PC-3 (cell line): ENCODE measurements around the gene TMEM126A.

Source experiments
- EZH2 ChIP-seq: fragments of 300-600 bp; sonication (generic); IDR thresholded peaks from one replicate; pipeline ENCODE4 v1.6.1; 2017; ENCODE audit warnings: antibody characterized with exemption, mild to moderate bottlenecking, low read length; ENCODE audit not compliant: unreplicated experiment
- EZH2phosphoT487 ChIP-seq: fragments of 300-600 bp; sonication (generic); IDR thresholded peaks from 2 replicates; pipeline ENCODE4 v1.6.1; 2018; ENCODE audit warnings: mild to moderate bottlenecking, antibody characterized with exemption, low read length, borderline replicate concordance
- TF ChIP-seq, protein P1 (sequence below): fragments of 300-600 bp; sonication (generic); conservative IDR thresholded peaks from 2 replicates; pipeline ENCODE4 v1.5.1; 2017; ENCODE audit warnings: antibody characterized with exemption, low read depth, mild to moderate bottlenecking, low read length

DNA sequence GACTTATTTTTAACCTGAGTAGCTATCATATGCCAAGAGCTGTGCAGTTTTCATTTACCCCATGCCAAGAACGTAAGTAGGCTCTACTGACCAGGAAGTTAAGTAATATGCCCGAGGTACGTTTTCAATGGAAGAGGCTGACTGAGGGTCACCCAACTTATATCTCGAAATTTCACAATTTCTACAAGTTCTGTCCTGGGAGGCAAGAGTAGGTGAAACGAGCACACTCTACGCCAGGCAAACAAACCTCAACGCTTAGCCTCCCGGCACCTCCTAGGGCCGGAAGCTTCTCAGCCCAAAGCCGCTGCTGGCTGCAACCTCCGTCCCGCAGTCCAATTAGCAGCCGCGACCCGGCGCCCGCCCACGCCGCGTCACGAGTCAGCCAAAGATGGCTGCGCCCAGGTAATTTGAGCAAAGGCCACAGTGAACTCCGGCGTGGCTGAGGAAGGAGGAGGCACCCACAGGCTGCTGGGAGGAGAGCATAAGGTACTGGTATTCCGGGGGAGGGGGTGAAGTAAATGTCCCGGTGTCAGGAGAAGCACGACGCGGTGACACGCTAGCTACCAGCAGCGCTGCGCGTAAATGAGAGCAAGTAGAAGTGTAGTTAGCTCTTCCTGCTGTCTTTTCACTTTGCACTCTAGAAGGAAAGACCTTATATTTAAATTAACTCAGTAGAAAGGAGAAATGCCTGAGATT, at the start of gene TMEM126A:
- TF ChIP-seq EZH2 (no peak), EZH2phosphoT487 (no peak)
- TF ChIP-seq, protein P1, sequence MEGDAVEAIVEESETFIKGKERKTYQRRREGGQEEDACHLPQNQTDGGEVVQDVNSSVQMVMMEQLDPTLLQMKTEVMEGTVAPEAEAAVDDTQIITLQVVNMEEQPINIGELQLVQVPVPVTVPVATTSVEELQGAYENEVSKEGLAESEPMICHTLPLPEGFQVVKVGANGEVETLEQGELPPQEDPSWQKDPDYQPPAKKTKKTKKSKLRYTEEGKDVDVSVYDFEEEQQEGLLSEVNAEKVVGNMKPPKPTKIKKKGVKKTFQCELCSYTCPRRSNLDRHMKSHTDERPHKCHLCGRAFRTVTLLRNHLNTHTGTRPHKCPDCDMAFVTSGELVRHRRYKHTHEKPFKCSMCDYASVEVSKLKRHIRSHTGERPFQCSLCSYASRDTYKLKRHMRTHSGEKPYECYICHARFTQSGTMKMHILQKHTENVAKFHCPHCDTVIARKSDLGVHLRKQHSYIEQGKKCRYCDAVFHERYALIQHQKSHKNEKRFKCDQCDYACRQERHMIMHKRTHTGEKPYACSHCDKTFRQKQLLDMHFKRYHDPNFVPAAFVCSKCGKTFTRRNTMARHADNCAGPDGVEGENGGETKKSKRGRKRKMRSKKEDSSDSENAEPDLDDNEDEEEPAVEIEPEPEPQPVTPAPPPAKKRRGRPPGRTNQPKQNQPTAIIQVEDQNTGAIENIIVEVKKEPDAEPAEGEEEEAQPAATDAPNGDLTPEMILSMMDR: no peak
